Kidney glomerular epithelial cell (primary cell): ENCODE data around the gene ARHGEF7.
"Not testable (repeated sequence)": the region's sequence is repeated elsewhere in the genome, so short reads cannot be mapped to it uniquely, and the experiment has no call there.

ENCODE experiments used
- DNase-seq: peaks from one replicate; lab custom pipeline; 2025; lab: John Stamatoyannopoulos, UW

The ARHGEF7 gene

DNA sequence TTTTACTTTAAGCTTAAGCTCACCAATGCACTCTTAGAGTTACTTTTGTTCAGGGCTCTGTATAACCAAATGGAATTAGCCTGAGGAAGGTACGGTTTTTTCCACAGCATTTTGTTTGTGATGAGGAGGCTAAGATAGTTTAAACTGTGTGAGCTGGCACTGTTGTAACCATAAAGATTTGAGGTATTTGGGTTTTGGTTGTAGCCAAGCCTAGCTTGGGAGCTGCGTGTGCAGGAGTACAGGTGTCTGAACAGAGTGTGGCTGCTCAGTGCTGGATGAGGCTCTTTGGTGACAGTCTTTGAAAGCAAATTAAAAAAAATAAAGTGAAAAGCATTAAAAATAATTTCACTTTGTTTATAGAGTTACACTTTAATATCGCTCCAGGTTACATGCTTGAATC is 56.0 kb downstream of the ARHGEF7 start:
- no peak for DNase-seq

DNA sequence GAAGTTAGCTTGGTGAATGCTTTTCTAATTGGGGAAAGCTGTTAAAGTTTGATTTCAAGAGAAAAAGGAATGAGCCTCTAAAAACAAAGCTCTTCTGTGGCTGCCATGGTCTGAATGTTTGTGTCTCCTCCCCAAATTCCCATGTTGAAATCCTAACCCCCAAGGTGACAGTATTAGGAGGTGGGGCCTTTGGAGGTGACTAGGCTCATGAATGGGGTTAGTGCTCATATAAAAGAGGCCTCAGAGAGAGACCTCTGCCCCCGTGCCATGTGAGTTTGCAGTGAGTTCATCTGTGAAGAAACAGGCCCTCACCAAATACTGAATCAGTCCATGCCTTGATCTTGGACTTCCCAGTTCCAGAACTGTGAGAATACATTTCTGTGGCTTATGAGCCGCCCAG is 56.5 kb downstream of the ARHGEF7 start:
- DNase-seq, result no peak

DNA sequence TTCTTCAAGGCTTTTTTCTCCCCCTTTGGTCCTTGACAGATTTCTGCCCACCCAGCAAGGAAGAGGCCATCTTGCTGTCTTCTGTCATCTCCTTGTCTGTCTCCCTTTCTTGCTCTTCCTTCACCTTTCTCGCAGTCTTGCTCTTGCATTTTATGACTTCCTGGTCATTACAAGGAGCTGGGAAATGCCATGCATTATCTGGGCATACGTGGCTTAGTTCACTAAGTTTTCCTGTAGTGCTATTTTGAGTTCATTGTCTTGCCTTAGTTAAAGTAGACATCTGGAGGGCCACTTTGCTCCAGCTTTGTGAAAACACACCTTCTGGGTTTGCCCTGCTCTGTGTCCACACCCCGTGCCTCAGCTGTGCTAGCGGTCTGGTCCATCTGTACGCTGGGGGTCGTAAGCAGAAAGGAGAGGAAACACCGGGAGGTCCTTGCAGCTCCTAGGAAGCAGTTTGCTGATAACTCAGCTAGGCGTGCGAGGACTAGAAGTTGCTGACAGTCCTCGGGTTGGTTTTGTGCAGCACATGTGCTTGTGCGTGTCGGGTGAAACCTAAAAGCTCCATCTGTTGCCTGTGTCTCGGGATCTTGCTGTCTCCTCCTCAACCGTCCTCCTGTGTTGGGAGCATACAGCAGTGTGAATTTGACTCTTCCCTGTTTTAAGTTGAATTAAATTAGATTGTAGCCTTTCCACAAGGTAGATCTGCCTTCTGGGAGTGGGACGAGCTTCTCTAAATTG is 59.4 kb downstream of the ARHGEF7 start:
- no peak for DNase-seq

DNA sequence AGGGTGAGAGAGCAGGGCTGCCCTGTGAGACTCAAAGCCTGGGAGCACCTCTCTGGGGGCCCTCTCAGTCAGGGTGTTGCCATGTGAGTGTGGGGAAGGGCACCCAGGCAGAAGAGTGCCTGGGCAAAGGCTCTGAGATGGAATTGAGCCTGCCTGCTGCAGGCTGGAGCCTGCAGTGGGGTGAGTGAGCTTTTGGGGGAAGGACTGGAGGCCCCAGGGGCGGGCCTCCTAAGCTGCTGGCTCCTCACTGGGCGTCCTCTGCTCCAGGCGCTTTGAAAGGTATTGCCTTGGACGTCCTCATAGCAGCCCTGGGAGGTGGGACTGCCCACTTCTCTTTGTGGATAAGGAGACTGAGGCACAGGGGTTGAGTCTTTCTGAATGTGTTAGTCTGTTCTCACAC is 60.3 kb downstream of the ARHGEF7 start:
- DNase-seq, result no peak

DNA sequence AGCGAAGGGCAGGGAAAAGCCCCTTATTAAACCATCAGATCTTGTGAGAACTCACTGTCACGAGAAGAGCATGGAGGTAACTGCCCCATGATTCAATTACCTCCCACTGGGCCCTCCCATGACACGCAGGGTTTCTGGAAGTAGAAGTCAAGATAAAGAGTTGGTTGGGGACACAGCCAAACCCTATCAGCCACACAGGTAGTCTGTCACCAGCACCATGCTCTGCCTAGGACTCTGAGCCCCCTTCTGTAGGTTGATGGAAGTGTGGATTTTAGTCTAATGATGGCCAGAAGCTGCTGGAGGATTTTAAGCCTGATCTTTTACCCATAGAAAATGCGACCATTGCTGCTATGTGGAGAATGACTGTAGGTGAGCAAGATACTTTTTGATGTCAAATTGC is 60.8 kb downstream of the ARHGEF7 start:
- no peak for DNase-seq

DNA sequence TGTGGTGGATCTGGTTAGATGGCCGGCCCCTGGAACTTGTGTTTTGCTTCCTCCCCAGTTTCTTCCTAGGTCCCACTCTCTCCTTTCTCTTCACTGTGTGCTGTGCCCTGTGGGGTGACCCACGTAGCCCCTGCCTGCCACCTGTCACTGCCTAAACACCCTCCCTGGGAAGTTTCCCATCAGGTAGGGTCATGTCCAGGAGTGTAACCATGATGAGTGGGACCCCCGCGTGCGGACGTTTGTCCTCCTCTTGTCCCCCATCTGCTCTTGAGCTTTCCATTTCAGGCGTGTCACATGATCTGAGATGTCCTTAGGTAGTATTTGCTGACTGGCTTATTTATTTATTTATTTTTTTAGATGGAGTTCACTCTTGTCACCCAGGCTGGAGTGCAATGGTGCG is 61.3 kb downstream of the ARHGEF7 start:
- no peak for DNase-seq

DNA sequence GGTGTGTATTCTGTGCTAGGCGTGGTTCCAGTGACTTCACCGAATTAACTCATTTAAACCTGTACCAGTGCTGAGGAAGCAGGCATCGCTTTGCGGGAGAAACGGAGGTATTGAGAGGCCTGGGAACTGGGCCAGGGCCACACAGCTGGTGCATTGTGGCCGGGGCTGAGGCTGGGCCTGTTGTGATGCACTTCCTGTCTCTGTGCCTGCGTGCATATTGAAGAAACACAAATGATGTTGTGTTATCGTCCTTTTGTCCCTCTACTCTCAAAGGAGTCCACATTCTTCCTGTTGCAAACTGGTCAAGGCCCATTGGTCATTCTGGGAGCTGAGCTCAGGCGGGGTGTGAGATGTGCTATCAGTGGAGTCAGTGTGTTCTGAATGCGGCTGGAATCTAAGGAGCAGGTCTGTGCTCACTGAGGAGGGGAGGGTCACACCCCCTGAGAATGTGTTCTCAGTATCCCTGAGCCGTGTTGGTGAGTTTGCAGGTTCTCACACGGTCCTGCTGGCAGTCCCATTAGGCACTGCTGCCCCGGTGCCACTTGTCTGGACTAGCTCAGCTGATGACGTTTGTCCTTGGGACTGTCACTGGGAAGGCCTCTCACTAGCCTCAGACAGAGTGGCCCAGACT is 62.1 kb downstream of the ARHGEF7 start:
- no peak for DNase-seq

DNA sequence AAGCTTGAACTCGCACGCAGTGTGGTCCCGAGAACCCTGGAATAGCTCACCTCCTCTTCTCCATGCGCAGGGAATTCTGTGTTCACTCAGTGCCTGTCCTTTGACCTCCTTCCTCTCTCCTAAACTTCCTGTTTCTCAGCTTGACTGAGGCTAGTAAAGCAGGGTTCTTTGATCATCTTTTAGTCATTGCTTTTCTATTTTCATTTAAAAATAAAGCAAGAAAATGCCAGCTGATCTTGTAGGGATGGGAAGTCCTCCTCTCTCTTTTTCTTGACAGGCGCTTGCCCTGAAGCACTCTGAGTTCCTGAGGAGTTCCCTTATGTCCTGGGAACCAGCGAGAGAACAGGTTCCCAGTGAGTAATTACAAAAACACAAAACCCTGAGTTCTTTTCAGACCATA is 62.8 kb downstream of the ARHGEF7 start:
- no peak for DNase-seq

DNA sequence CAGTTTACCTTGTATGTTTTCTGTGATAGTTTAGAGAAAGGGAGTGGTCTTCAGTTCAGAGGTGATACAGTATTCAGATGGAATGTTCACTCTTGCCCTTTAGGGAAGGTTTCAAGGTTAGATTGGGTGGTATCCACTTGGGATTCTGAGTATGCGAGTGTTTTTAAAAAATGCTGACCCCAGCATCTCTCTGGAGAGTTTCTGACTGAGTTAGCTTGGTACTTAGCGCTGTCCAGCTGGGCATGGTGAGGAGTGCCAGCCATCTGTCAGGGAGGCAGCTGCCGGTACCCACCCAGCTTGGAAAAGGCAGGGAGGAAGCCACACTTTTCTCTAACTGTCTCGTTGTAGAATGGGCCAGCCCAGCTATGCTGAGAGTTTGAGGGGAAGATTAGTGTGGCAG is 63.3 kb downstream of the ARHGEF7 start:
- no peak for DNase-seq

DNA sequence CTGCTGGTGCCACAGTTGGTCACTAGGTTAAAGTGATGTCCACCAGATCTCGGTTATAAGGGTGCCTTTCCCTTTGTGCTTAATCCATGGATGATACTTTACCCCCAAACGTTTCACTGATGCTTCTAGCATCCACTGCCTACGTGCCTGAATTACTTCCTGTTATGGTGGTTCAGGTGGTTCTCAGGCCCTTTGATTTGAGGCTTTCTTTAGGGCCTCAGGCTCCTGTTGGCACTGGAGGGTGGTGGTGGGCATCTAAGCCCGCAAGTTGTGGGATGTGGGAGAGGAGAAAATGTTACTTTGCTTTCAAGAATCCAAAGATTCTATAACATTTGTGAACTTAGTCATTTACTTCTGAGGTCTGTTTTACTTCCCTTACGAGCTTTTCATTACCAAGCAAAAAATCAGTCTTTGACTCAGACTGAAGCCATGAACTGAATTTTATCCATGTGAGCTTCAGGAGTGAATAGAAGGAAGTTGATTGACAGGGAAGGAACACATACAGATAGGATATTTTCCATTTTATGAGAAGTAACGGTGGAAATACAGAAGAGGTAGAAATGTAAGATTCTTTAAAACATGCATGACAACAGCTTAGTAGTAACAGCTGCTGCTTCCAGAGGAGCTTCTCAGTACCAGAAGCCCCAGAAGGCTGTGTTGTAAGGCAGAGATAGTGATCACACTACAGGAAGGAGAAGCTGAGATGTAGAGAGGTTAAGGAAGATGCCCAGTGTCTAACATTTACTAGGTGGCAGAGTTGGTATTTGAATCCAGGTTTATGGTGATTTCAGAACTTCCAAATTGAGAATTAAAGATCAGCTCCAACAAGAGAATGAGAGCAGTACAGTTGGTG is 65.0 kb downstream of the ARHGEF7 start:
- DNase-seq, result no peak

DNA sequence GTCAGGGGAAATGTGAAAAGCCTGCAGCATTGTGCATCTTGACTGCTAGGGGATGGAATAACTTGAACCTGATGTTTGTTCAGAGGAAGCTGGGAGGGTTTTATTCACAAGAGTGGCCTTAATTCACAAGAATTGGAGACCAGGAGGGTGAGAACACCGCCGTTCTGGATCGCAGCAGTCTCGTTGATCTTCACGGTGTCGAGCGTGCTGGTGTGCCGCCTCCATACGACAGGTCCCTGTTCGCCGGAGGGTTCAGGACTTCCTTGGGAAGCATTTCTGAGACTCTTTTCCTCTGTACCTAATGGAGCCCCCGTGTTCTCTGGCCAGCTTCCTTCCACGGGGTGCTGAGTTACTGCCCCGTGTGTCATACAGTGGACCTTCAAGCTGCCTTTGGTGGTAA is 66.9 kb downstream of the ARHGEF7 start:
- DNase-seq, result no peak

DNA sequence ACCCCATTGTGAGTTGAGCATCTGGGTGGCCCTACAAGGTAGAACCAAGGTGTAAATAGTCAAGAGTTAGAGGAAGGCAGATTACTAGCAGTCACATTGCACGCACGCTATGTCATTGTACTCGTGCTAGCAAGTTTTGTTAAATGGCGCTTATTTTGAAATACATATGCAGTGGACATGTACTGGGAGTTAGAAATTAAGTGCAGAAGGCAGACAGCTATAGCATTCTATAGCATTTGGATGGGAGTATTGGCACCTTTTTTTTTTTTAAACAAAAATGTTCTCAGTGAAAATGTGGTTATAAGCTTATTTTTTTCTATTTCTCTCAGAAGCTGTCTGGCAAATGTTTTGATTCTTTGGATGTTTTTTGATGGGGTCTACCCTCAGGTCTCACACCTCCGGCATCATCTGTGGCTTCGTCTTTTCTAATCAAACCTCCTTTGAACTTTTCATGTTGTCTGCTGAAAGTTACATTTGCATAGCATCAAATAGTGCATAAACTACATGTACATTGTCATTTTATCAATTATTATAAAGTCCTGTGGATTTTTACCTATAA is 68.1 kb downstream of the ARHGEF7 start:
- no peak for DNase-seq

DNA sequence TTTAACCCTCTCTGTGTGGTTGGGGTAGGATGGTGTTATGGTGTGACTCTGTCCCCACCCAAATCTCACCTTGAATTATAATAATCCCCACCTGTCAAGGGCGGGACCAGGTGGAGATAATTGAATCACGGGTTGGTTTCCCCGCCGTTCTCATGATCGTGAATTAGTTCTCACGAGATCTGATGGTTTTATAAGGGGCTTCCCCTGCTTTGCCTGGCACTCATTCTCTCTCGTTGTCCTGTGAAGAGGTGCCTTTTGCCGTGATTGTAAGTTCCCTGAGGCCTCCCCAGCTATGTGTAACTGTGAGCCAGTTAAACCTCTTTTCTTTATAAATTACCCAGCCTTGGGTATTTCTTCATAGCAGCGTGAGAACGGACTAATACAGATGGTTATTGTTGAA is 68.8 kb downstream of the ARHGEF7 start:
- no peak for DNase-seq

DNA sequence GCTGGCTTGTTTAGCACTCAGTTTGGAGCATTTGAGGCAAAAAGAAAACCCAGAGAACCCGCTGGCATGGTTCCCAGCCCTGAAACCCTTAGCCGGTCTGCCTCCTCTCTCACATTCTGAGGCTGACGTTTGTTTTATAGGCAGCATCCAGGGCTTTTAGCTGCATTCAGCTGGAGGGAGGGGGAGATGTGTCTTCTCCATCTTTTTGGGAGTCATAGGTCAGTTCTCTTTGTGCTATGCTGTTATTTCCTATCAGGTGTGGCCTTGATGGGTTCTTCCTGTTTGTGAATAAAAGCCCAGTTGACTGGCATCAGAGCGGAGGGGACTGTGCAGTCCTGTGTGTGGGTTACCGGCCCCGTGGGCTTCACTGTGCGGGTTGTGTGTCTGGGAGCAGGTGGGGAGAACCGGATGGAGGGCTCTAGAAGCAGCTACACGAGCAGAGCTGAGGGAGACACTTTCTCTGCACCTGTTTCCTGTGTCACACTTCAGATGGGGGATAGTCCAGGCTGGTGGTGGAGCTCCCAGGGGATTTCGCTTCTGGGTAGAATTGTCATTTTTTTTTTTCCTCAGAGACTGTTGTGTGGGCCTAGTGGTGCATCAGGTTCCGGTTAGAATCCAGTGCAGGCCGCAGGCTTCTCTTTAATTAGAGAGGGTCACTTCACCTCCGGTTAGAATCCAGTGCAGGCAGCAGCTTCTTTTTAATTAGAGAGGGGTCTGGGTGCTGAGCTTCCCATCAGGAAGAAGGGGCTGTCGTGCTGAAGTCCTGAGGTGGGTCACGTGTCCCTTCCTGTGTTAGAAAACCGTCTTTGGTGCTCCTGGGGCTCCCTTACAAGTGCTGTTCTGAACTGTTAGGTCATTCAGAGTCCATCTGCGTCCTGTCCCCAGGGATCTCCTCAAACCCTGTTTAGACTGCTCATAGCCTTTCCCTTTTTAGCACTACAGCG is 69.6 kb downstream of the ARHGEF7 start:
- no peak for DNase-seq

DNA sequence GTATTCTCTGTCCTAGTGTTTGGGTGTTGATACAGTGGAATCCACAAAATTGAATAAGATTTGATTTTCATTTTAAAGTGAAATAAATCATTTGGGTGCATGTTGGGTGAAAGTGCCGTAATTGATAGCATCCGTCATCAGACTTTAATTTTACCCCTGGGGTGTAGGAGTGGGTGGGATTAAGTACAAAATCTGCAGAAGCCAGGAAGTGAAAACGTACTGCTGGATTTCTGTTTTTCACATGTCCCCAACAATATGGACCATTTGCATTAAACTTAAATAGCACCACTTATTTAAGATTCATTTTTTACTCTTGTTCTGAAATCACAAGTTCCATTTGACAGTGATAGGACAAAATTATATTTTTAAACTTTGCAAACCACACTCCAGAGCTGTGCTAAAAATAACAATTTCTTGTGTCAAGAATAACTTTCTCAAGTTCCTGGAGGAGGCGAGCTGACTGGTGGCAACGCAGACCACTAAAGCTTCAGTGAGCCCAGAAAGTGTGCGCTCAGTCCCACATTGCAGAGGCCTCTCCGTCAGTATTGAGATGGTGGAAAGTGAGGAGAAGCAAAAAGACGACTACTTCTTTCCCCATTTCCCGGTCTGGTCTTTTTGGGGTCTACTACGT is 71.3 kb downstream of the ARHGEF7 start:
- no peak for DNase-seq

DNA sequence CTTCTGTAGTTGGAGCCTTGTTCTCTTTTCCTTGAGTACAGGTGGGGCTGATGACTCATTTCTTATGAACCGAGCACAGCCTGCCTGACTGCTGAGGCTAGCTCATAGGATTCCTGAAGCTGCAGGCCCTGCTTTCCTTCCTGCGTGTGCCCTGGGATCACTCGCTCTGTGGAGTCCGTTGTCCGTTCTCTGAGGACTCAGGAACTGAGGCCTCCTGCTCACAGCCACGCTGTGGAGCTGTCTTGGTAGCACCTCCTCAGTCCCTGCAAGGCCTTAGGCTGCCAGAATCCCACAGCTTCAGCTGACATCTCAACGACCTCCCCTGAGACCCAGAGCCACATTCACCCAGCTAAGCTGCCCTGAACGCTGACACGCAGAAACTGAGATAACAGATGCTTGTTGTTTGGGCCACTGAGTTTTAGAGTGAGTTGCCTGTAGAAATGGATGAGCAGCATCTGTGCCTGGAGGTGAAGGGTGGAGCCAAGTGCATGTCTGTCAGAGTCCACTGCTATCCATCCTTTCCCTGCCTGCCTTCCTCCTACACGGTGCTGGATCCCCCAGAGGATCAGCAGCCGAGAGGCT is 72.9 kb downstream of the ARHGEF7 start:
- DNase-seq, result peak; percentile 33

DNA sequence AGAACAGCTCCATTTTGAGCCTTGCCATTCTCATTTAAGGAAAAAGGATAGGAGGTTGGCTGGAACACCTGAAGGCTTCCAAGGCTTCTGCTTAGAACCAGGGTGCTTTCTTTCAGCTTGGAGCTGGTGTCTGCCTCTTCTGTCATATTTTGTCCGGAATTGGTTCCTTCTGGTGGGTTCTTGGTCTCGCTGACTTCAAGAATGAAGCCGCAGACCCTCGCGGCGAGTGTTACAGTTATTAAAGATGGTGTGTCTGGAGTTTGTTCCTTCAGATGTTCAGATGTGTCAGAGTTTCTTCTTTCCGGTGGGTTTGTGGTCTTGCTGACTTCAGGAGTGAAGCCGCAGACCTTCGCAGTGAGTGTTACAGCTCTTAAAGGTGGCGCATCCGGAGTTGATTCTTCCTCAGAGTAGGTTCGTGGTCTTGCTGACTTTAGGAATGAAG is 74.0 kb downstream of the ARHGEF7 start:
- DNase-seq, result not testable (repeated sequence)

DNA sequence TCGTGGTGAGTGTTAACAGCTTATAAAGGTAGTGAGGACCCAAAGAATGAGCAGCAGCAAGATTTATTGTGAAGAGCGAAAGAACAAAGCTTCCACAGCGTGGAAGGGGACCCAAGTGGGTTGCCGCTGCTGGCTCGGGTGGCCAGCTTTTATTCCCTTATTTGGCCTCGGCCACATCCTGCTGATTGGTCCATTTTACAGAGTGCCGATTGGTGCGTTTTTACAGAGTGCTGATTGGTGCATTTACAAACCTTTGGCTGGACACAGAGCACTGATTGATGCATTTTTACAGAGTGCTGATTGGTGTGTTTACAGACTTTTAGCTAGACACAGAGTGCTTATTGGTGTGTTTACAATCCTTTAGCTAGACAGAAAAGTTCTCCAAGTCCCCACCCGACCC is 74.4 kb downstream of the ARHGEF7 start:
- DNase-seq, result not testable (repeated sequence)

DNA sequence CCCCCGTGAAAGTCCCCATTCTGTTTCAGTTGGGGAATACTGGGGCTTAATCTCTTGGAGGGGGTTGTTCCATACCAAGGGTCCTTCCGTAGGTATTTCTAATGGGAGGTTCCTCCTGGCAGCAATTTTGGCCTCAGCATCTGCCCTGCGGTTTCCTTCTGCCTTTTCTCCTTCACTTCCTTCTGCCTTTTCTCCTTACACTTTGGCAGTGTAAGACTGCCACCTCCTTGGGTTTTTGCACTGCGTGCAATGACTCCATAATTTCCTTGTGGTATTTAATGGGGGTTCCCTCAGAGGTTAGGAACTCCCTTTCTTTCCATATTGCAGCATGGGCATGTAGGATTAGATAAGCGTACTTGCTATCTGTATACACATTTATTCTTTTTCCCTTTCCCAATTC is 78.1 kb downstream of the ARHGEF7 start:
- DNase-seq, result not testable (repeated sequence)

DNA sequence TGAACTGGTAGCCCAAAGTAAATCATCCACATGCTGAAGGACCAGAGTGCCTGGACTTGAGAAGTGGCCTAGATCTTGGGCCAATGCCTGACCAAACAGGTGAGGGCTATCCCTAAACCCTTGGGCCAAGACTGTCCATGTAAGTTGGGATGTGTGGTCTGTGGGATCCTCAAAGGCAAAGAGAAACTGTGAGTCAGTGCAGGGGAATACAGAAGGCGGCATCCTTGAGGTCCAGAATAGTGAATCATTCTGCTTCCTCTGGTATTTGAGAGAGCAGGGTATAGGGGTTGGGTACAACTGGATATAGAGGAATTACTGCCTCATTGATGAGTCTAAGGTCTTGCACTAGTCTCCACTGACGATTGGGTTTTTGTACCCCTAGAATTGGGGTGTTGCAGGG is 79.5 kb downstream of the ARHGEF7 start:
- DNase-seq, result peak; percentile 68
